HepG2 (cell line): Measurements from ENCODE around the gene PCDH17. TPM values are rescaled to one million over a fixed set of nuclear protein-coding genes. Genes with fewer than 3 reads are reported as not detected.

Experiments
- ATAC-seq: fragments of 200-7000 bp; cut with Tn5 transposase; 3 replicates; pipeline ENCODE4 v1.9.1; 2020; ENCODE audit warnings: mild to moderate bottlenecking, moderate library complexity
- BruUV-seq: library from RNA; stranded (reverse); fragments of 400-500 nt; replicated peaks from 2 replicates; lab custom pipeline; 2021; lab: Mats Ljungman, UMichigan
- CTCF ChIA-PET: fragments of 300-600 bp; formaldehyde crosslinking; extraction: SDS; loops from one replicate; lab custom pipeline; 2021; ENCODE audit warnings: low total read pairs, inconsistent platforms, low intra/inter-chr PET ratio; lab: Yijun Ruan, JAX
- POLR2A ChIA-PET: fragments of 350-600 bp; sonication (Branson Sonifier 250); formaldehyde crosslinking; loops from one replicate; lab custom pipeline; 2020; ENCODE audit warnings: antibody characterized with exemption, inconsistent platforms; lab: Yijun Ruan, JAX
- DNase-seq: peaks from one replicate; pipeline ENCODE4 v3.0.0-alpha.2; 2015; ENCODE audit warnings: low spot score
- FAIRE-seq: peaks from 3 replicates; lab custom pipeline; 2011; peaks lifted over from hg19 to GRCh38; lab: Jason Lieb, UNC
- H2AFZ ChIP-seq: one replicate; pipeline ENCODE4 v1.6.1; 2011; ENCODE audit warnings: low read length, inconsistent platforms
- H3K27ac ChIP-seq: fragments of 300-600 bp; 3 replicates; pipeline ENCODE4 v1.8.0; 2011; ENCODE audit warnings: mixed run types, mild to moderate bottlenecking, mixed read lengths, low read length, inconsistent platforms; ENCODE audit not compliant: insufficient read depth; ENCODE audit errors: extremely low read length
- H3K27me3 ChIP-seq, 2 experiments: fragments of 200-600 bp in 1 of 2; 2 replicates in 1 of 2; 3 replicates in 1 of 2; pipeline versions ENCODE4 v1.6.0 to v1.8.0; 2011; ENCODE audit warnings: low read length in 2 of 2, mild to moderate bottlenecking in 2 of 2, moderate library complexity in 2 of 2, inconsistent platforms in 1 of 2; ENCODE audit not compliant: insufficient read depth in 2 of 2, control insufficient read depth in 1 of 2
- H3K36me3 ChIP-seq, 2 experiments: fragments of 200-600 bp in 1 of 2; replicated peaks in 1 of 2; 2 replicates in 1 of 2; 3 replicates in 1 of 2; pipeline versions ENCODE4 v1.5.1 to v1.8.0; 2011; ENCODE audit warnings: low read length in 2 of 2, inconsistent platforms in 1 of 2; ENCODE audit not compliant: insufficient read depth in 2 of 2, control insufficient read depth in 1 of 2
- H3K4me1 ChIP-seq: 2 replicates; pipeline ENCODE4 v1.5.1; 2012; ENCODE audit warnings: low read length, inconsistent platforms; ENCODE audit not compliant: insufficient read depth
- H3K4me2 ChIP-seq: 2 replicates; pipeline ENCODE4 v1.6.0; 2011; ENCODE audit warnings: low read depth, low read length, inconsistent platforms
- H3K4me3 ChIP-seq, 3 experiments: fragments of 200-600 bp in 1 of 3; sonication (generic), shearing (Covaris generic) in 1 of 3; replicated peaks in 1 of 3; 2 replicates each; pipeline ENCODE4 v1.5.1; 2011 to 2016; ENCODE audit warnings: low read length in 3 of 3, inconsistent platforms in 2 of 3, low read depth in 2 of 3, mild to moderate bottlenecking in 2 of 3, control low read depth in 1 of 3, mixed read lengths in 1 of 3; ENCODE audit not compliant: insufficient read depth in 1 of 3
- H3K79me2 ChIP-seq: one replicate; pipeline ENCODE4 v1.6.1; 2011; ENCODE audit warnings: low read length, inconsistent platforms; ENCODE audit not compliant: insufficient read depth
- H3K9ac ChIP-seq: 2 replicates; pipeline ENCODE4 v1.6.0; 2011; ENCODE audit warnings: mild to moderate bottlenecking, low read depth, low read length, inconsistent platforms; ENCODE audit not compliant: insufficient read depth
- H3K9me3 ChIP-seq: 2 replicates; pipeline ENCODE4 v1.5.1; 2012; ENCODE audit warnings: mild to moderate bottlenecking, low read length
- H4K20me1 ChIP-seq: 2 replicates; pipeline ENCODE4 v1.6.0; 2011; ENCODE audit warnings: inconsistent platforms, mild to moderate bottlenecking, low read length, moderate library complexity; ENCODE audit not compliant: insufficient read depth
- FOXA3 ChIP-seq: IDR thresholded peaks from 2 replicates; pipeline ENCODE4 v1.6.1; 2016; ENCODE audit warnings: missing genetic modification reagents, missing compliant biosample characterization
- GLMP ChIP-seq: sonication (generic); formaldehyde crosslinking; IDR thresholded peaks from 2 replicates; pipeline ENCODE4 v1.9.0; 2021; ENCODE audit warnings: missing genetic modification reagents, mild to moderate bottlenecking, borderline replicate concordance
- GTF3A ChIP-seq: sonication (generic); formaldehyde crosslinking; conservative IDR thresholded peaks from 2 replicates; pipeline ENCODE4 v1.4.0; 2020; ENCODE audit warnings: mild to moderate bottlenecking, missing genetic modification reagents
- NR2F2 ChIP-seq: IDR thresholded peaks from 2 replicates; pipeline ENCODE4 v1.6.1; 2012; ENCODE audit warnings: low read depth, inconsistent platforms, borderline replicate concordance
- RARA ChIP-seq: IDR thresholded peaks from 2 replicates; pipeline ENCODE4 v1.6.1; 2016; ENCODE audit warnings: missing genetic modification reagents, missing compliant biosample characterization
- RFXANK ChIP-seq: IDR thresholded peaks from 2 replicates; pipeline ENCODE4 v1.6.1; 2016
- SOX5 ChIP-seq: IDR thresholded peaks from 2 replicates; pipeline ENCODE4 v1.6.1; 2016; ENCODE audit warnings: borderline replicate concordance
- ZBED4 ChIP-seq: sonication (generic); formaldehyde crosslinking; IDR thresholded peaks from 2 replicates; pipeline ENCODE4 v1.4.0; 2020; ENCODE audit warnings: missing genetic modification reagents, borderline replicate concordance
- ZFAT ChIP-seq: sonication (generic); formaldehyde crosslinking; conservative IDR thresholded peaks from 2 replicates; pipeline ENCODE4 v1.8.1; 2023; ENCODE audit warnings: missing genetic modification reagents, inconsistent platforms
- ZFP62 ChIP-seq: sonication (generic); formaldehyde crosslinking; IDR thresholded peaks from 2 replicates; pipeline ENCODE4 v1.4.0; 2020; ENCODE audit warnings: missing genetic modification reagents
- ZNF326 ChIP-seq: sonication (generic); formaldehyde crosslinking; IDR thresholded peaks from 2 replicates; pipeline ENCODE4 v1.4.0; 2020; ENCODE audit warnings: missing genetic modification reagents, borderline replicate concordance
- ZNF431 ChIP-seq: sonication (generic); formaldehyde crosslinking; IDR thresholded peaks from 2 replicates; pipeline ENCODE4 v1.9.0; 2022; ENCODE audit warnings: missing genetic modification reagents, low read depth, mild to moderate bottlenecking, borderline replicate concordance
- ZNF546 ChIP-seq: sonication (generic); formaldehyde crosslinking; conservative IDR thresholded peaks from 2 replicates; pipeline ENCODE4 v1.8.1; 2023; ENCODE audit warnings: mild to moderate bottlenecking, missing genetic modification reagents
- ZNF563 ChIP-seq: sonication (generic); formaldehyde crosslinking; IDR thresholded peaks from 2 replicates; pipeline ENCODE4 v1.8.0; 2022; ENCODE audit warnings: mild to moderate bottlenecking, moderate library complexity, missing genetic modification reagents
- ZNF691 ChIP-seq: sonication (generic); formaldehyde crosslinking; IDR thresholded peaks from 2 replicates; pipeline ENCODE4 v1.4.0; 2020; ENCODE audit warnings: missing genetic modification reagents, low read depth, mild to moderate bottlenecking, borderline replicate concordance
- WGBS: methylation state at CpG from one replicate; pipeline ENCODE4 v1.1.6; 2017; ENCODE audit warnings: low lambda C conversion rate; 5-methylcytosine and 5-hydroxymethylcytosine counted together
- in situ Hi-C: cut with HindIII; loops from 2 replicates; pipeline ENCODE4 v1.10.0; 2017; ENCODE audit warnings: low pct_unique_long_range_greater_than_20kb; ENCODE audit not compliant: extremely low pct_ligation_motif_present
- intact Hi-C: fragments of 100-400 bp; cut with micrococcal nuclease; formaldehyde crosslinking; loops from one replicate; pipeline ENCODE4 v1.10.0; 2022; ENCODE audit not compliant: unreplicated experiment
- polyA plus RNA-seq, 8 experiments: library from polyadenylated mRNA; depleted of rRNA in 3 of 8; stranded (reverse) in 7 of 8; unstranded in 1 of 8; fragments of >200 nt; fragmentation: Illumina TruSeq in 4 of 8; extraction: Trizol in 4 of 8; gene quantifications; 2 replicates each; pipeline versions ENCODE4 v1.2.1 to v1.2.3, GENCODE V29; 2011 to 2016; ENCODE audit warnings: low read depth in 4 of 8, missing spikeins in 1 of 8, mixed read lengths in 1 of 8; ENCODE audit not compliant: insufficient read depth in 1 of 8
- total RNA-seq, 5 experiments: library from RNA; depleted of rRNA; stranded (reverse); fragments of >200 nt; fragmentation: Illumina TruSeq; extraction: Trizol; gene quantifications; 2 replicates each; pipeline ENCODE4 v1.2.3, GENCODE V29; 2016; ENCODE audit warnings: low read depth in 1 of 5
- TF ChIP-seq, protein P1 (sequence below): sonication (generic); formaldehyde crosslinking; IDR thresholded peaks from 2 replicates; pipeline ENCODE4 v1.4.0; 2020; ENCODE audit warnings: missing genetic modification reagents, borderline replicate concordance
- TF ChIP-seq, protein P2 (sequence below): sonication (generic); formaldehyde crosslinking; IDR thresholded peaks from 2 replicates; pipeline ENCODE4 v1.4.0; 2020; ENCODE audit warnings: missing genetic modification reagents

PCDH17 gene
- total and polyA plus RNA-seq, 2 of the 13 experiments (the other 11 are each of a cell fraction or from before 2014, with no cell fraction given): not detected

- Histone ChIP-seq H3K4me3 (no peak overlapping the region), H3K4me2 (no peak overlapping the region), H3K27me3 (no peaks in the 10 kb centered on the region; a peak in 1 of 5 replicates), H4K20me1 (no peaks in the 10 kb centered on the region), H3K9me3 (no peaks in the 10 kb centered on the region), H3K9ac (no peak overlapping the region), H2AFZ (no peak overlapping the region), H3K36me3 (no peaks in the 10 kb centered on the region), H3K27ac (no peak overlapping the region), H3K79me2 (no peaks in the 10 kb centered on the region), H3K4me1 (no peaks in the 10 kb centered on the region)
- no TSS peak for BruUV-seq
- DNase-seq (no peak), FAIRE-seq (no peak), ATAC-seq (no peak)
- intact Hi-C loops: no loop called here
- WGBS: 39% methylated on average over 2 of the region's 2 CpGs
- ChIA-PET POLR2A (no interaction called here), CTCF (no interaction called here)
- in situ Hi-C loops: no loop called here
- TF ChIP-seq GLMP (CRISPR knock-in tag): no peak
- no peak for TF ChIP-seq RARA (CRISPR knock-in tag)
- TF ChIP-seq GTF3A (CRISPR knock-in tag): no peak
- TF ChIP-seq ZFAT (CRISPR knock-in tag): no peak
- TF ChIP-seq NR2F2: no peak
- TF ChIP-seq ZFP62 (CRISPR knock-in tag): no peak
- no peak for TF ChIP-seq ZNF691 (CRISPR knock-in tag)
- no peak for TF ChIP-seq ZBED4 (CRISPR knock-in tag)
- no peak for TF ChIP-seq ZNF431
- TF ChIP-seq FOXA3 (CRISPR knock-in tag): no peak
- no peak for TF ChIP-seq ZNF563 (CRISPR knock-in tag)
- TF ChIP-seq, protein P1, sequence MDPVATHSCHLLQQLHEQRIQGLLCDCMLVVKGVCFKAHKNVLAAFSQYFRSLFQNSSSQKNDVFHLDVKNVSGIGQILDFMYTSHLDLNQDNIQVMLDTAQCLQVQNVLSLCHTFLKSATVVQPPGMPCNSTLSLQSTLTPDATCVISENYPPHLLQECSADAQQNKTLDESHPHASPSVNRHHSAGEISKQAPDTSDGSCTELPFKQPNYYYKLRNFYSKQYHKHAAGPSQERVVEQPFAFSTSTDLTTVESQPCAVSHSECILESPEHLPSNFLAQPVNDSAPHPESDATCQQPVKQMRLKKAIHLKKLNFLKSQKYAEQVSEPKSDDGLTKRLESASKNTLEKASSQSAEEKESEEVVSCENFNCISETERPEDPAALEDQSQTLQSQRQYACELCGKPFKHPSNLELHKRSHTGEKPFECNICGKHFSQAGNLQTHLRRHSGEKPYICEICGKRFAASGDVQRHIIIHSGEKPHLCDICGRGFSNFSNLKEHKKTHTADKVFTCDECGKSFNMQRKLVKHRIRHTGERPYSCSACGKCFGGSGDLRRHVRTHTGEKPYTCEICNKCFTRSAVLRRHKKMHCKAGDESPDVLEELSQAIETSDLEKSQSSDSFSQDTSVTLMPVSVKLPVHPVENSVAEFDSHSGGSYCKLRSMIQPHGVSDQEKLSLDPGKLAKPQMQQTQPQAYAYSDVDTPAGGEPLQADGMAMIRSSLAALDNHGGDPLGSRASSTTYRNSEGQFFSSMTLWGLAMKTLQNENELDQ: no peak
- no peak for TF ChIP-seq ZNF546
- TF ChIP-seq ZNF326 (CRISPR knock-in tag): no peak
- TF ChIP-seq, protein P2, sequence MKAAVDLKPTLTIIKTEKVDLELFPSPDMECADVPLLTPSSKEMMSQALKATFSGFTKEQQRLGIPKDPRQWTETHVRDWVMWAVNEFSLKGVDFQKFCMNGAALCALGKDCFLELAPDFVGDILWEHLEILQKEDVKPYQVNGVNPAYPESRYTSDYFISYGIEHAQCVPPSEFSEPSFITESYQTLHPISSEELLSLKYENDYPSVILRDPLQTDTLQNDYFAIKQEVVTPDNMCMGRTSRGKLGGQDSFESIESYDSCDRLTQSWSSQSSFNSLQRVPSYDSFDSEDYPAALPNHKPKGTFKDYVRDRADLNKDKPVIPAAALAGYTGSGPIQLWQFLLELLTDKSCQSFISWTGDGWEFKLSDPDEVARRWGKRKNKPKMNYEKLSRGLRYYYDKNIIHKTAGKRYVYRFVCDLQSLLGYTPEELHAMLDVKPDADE (CRISPR knock-in tag): no peak
- no peak for TF ChIP-seq RFXANK (CRISPR knock-in tag)
- TF ChIP-seq SOX5 (CRISPR knock-in tag): no peak
These were observed 27.1 kb upstream of the PCDH17 start for GRCh38 chr13:57604442-57604841.
